ENCODE data around the gene KLHL25. TPM values are rescaled to one million over a fixed set of nuclear protein-coding genes. Genes with fewer than 3 reads are reported as not detected.

Gene KLHL25
- polyA plus RNA-seq, 1 donor from 2014 or later = 38.9 TPM

- no peaks in the 10 kb centered on the region for H3K27me3 ChIP-seq (ENCODE audit: insufficient read depth, low read depth, low read length)
- H4K20me1 ChIP-seq (ENCODE audit: insufficient read depth) = no peaks in the 10 kb centered on the region
- no peak overlapping the region for H3K4me3 ChIP-seq (ENCODE audit: low read length)
- no peak overlapping the region for H3K4me2 ChIP-seq (ENCODE audit: low read length)
- no peak overlapping the region for H3K27ac ChIP-seq (ENCODE audit: low read length)
- H2AFZ ChIP-seq (ENCODE audit: low read depth, low read length) = no peak overlapping the region
- no peaks in the 10 kb centered on the region for H3K36me3 ChIP-seq (ENCODE audit: insufficient read depth, low read length)
- H3K9ac ChIP-seq (ENCODE audit: low read length) = no peak overlapping the region
- H3K9me2 ChIP-seq (ENCODE audit: insufficient read depth, low read length) = no peaks in the 10 kb centered on the region
- no peak for TF ChIP-seq MXI1 (conservative IDR thresholded peaks at IDR 0.05; ENCODE audit: poor library complexity, severe bottlenecking)
- TF ChIP-seq EZH2 (IDR thresholded peaks at IDR 0.05; ENCODE audit: borderline replicate concordance, insufficient read depth, low read length, poor library complexity, severe bottlenecking) = no peak
- no peak for TF ChIP-seq POLR2AphosphoS5 (IDR thresholded peaks at IDR 0.05)
- no peaks in the 10 kb centered on the region for H3K9me3 ChIP-seq (ENCODE audit: low read length)
- no peaks in the 10 kb centered on the region for H3K79me2 ChIP-seq (replicated peaks; ENCODE audit: insufficient read depth, low read length)
- no peaks in the 10 kb centered on the region for H3F3A ChIP-seq (ENCODE audit: insufficient read depth, low read length, poor library complexity, severe bottlenecking)
Observed at GRCh38 chr15:85748176-85748575, 46.5 kb downstream of the KLHL25 start.

- Histone ChIP-seq H2AFZ (ENCODE audit: low read depth, low read length) (no peak overlapping the region), H3F3A (ENCODE audit: insufficient read depth, low read length, poor library complexity, severe bottlenecking) (no peaks in the 10 kb centered on the region), H3K27ac (ENCODE audit: low read length) (no peak overlapping the region), H3K27me3 (ENCODE audit: insufficient read depth, low read depth, low read length) (no peaks in the 10 kb centered on the region), H3K4me2 (ENCODE audit: low read length) (no peak overlapping the region), H3K4me3 (ENCODE audit: low read length) (no peak overlapping the region), H4K20me1 (ENCODE audit: insufficient read depth) (no peaks in the 10 kb centered on the region), H3K79me2 (replicated peaks; ENCODE audit: insufficient read depth, low read length) (no peaks in the 10 kb centered on the region), H3K9me3 (ENCODE audit: low read length) (no peaks in the 10 kb centered on the region), H3K36me3 (ENCODE audit: insufficient read depth, low read length) (no peaks in the 10 kb centered on the region), H3K9ac (ENCODE audit: low read length) (no peak overlapping the region), H3K9me2 (ENCODE audit: insufficient read depth, low read length) (no peaks in the 10 kb centered on the region)
- no peak for TF ChIP-seq MXI1 (conservative IDR thresholded peaks at IDR 0.05; ENCODE audit: poor library complexity, severe bottlenecking)
- TF ChIP-seq POLR2AphosphoS5 (IDR thresholded peaks at IDR 0.05) = no peak
- TF ChIP-seq TAF1 (IDR thresholded peaks at IDR 0.05; ENCODE audit: low read depth) = no peak
- TF ChIP-seq EP300 (conservative IDR thresholded peaks at IDR 0.05; ENCODE audit: poor library complexity, severe bottlenecking) = no peak
- TF ChIP-seq RAD21 (conservative IDR thresholded peaks at IDR 0.05) = no peak
- TF ChIP-seq EZH2 (IDR thresholded peaks at IDR 0.05; ENCODE audit: borderline replicate concordance, insufficient read depth, low read length, poor library complexity, severe bottlenecking) = no peak
- TF ChIP-seq SMC3 (conservative IDR thresholded peaks at IDR 0.05; ENCODE audit: poor library complexity) = no peak
- no peak for TF ChIP-seq CTCF (IDR thresholded peaks at IDR 0.05; ENCODE audit: poor library complexity, severe bottlenecking)
- TF ChIP-seq REST (IDR thresholded peaks at IDR 0.05; ENCODE audit: borderline replicate concordance) = no peak
Observed at GRCh38 chr15:85746641-85747040, 48.1 kb downstream of the KLHL25 start.

Measured in neural cell (in vitro differentiated cells).